Measurements from ENCODE around the gene KIF23.
"Not testable (repeated sequence)": the region's sequence is repeated elsewhere in the genome, so short reads cannot be mapped to it uniquely, and the experiment has no call there.

Gene KIF23
- 0.10 to 2.4 reads per million in 2 donors for total RNA-seq

DNA sequence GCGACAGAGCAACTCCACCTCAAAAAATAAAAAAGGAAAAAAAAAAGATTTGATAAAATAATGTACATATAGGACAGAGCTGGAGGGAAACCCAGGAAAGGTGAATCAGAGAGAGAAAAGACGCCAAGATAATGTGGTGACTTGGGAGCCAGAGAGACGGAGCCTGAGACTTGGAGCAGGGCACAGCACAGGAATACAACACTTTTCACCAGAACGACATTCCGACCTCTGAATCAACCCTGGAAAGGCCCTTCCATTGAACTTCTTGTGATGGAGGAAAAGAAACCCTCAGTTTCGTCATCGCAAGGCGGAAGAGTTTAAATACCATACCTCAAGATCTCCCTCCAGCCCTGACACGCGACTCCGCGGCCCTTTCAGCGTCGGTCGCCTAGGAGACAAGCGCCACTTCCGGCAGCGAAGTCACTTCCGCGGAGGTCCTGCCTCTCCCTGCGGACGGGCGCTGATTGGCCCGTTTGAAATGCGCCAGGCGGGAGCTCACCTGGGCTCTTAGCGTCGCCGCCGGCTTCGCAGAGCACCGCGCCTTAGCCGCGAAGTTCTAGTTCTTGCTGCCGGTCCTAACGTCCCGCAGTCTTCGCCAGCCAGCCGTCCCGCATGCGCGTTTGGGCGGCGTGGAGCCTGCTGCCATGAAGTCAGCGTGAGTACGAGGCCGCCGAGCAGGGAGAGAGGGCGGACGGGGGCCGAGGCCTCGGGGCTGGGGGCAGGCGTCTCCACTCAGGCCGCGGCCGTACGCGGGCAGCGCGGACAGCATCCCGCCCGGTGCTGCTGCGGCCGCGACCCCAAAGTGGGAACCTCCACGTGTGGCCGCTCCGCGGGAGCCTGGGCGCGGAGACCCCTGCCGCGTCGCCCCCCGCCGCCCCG is at the start of gene KIF23:
KIF23 (plus strand) TSS at position 528 of the 879 bp plus-strand sequence; CDS start at position 645, 117 bp downstream.
- peak; percentile 86 for DNase-seq

DNA sequence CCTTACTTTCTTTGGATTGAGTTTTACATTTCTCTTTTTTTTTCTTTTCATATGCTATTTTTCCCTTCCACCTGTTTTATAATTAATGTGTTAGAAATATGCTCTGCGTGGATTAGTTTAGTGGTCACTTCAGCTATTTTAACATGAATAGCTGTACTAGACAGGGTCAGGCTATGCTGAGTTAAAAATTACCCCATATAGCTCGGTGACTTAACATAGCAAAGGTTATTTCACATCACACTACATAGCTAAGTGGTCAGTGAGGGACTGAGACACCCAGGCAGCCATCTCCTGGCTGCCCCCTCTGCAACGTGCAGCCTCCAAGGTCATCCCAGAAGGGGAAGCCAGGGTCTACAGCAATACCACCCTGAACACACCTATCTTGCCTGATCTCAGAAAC is 46.9 kb upstream of the KIF23 start:
- DNase-seq = no peak

DNA sequence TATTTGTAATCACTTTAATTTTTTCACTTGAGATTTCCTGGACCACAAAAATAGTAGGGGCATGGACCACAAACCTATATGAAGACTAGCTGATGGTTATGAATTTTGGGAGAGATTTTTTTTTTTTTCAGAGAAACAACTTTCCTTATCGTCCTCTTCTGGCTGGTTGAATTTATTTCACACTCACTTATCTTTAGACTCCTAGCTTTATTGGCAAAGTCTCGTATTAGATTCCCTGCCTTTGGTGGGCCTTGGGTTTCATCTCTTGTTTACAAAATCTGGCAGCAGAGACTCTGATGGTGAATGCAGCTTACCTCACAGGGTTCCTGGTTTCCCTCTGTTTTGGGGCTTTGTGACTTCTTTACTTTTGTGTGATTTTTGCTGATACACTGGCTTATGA is 44.5 kb upstream of the KIF23 start:
- DNase-seq = no peak

- DNase-seq = no peak
Observed at GRCh38 chr15:69373406-69373805, 40.7 kb upstream of the KIF23 start.

DNA sequence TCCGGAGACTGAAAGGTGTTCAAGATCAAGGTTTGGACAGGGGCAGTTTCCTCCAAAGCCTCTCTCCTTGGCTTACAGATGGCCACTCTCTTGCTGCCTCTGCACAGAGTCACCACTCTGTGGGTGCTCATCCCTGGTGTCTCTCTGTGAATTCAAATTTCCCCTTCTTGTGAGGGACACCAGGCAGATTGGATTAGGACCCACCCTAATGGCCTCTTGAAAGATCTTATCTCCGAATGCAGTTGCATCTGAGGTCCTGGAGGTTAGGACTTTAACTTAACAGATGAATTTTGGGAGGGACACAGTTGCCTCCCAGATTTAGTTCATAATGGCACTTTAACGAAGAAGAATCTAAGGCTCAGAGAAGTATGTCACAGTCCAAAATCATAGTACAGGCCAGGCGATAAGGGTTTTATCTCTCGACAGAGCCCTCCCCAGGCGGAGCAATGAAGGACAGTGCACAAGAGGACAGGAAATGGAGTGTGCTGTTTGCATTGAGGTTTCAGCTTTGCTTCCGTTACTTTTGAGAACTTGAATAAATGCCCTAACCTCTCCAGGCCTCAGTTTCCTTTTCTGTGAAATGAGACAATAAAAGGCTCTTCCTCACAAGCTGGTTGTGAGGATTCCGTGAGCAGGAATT is 38.9 kb upstream of the KIF23 start:
- no peak for DNase-seq

- no peak for DNase-seq
Observed at GRCh38 chr15:69377216-69377970, 36.8 kb upstream of the KIF23 start.

GRCh38 chr15:69380100-69380725 is 33.9 kb upstream of the KIF23 start:
- DNase-seq = no peak

GRCh38 chr15:69380726-69381105 is 33.4 kb upstream of the KIF23 start:
- no peak for DNase-seq

DNA sequence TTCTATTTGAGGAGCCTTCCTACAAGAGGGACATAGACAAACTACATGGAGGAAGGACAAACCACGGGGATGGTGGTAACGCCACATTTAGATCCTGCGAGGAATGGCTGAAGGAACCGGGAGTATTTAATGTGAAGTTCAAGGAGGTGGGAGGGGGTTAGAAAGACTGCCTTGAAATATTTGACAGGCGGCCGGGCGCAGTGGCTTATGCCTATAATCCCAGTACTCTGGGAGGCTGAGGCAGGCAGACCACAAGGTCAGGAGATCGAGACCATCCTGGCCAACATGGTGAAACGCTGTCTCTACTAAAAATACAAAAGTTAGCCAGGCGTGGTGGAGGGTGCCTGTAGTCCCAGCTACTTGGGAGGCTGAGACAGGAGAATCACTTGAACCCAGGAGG is 32.0 kb upstream of the KIF23 start:
- DNase-seq = not testable (repeated sequence)

- not testable (repeated sequence) for DNase-seq
Observed at GRCh38 chr15:69384066-69384465, 30.1 kb upstream of the KIF23 start.

DNA sequence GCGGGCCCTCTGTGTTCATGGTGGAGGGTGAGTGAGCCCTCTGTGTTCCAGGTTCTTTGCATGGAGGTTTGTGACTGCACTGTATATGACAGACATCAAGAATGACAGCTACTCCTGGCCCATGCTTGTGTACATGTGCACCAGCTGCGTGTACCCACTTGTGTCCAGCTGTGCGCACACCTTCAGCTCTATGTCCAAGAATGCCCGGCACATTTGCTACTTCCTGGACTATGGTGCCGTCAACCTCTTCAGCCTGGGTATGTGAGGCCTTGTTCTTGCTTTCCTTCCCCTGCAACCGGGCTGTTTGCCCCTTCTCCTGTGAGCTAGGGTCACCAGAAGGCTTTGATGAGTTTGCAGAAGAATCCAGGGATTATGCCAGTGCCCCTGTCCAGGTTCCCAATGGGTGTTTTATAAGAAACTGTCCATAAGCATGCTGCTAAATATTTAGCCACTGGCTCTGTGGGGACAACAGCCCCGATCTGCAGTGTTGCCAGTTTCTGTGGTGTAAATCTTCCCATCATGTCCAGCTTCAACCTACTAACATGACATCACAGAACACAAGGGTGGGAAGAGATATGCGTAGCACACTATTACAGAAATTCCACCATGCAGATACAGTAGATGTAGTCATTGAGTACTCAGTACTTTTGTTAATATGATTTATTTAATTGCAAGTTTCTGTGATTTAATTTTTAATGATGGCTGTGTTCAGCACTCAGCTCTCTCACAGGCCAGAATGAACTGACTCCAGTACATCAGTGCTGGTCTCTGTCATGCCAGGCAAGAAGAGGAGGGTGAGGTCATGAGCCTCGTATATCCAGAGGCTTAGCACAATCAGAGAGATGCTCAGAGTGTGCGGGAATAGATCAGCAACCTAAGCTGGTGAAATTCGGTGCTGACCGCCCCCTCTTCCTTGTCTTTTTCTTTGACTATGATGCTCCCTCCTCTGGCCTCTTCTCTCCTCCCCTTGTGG is 29.2 kb upstream of the KIF23 start:
- no peak for DNase-seq

DNA sequence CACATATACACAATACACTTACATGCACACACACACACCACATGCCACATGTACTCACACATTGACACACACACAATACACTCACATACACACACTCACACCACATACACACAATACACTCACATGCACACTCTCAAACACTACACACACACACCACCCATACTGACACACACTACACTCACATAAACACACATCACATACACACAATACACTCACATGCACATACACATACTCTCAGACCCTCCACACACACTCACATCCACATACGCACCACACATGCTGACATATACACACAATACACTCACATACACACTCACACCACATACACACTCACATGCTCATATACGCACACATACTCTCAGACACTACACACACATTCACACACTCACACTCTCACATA is 28.3 kb upstream of the KIF23 start:
- no peak for DNase-seq

DNA sequence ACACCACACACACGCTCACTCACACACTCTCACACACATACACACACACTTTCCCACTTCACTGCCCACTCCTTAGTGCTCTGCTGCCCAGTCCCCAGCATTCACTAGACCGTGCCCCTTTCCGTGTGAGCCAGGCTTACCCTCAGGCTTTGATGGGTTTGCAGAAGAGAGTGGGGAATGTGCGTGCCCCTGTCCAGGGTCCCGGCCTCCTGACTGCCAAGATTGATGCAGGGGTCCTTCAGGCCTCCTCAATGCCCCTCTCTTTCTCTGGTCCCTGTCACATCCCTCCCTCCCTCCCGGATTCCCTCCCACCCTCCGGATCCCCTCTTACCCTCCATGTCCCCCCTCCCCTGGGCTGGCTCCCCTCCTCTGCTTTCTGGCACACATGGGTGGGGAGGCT is 27.9 kb upstream of the KIF23 start:
- no peak for DNase-seq

DNA sequence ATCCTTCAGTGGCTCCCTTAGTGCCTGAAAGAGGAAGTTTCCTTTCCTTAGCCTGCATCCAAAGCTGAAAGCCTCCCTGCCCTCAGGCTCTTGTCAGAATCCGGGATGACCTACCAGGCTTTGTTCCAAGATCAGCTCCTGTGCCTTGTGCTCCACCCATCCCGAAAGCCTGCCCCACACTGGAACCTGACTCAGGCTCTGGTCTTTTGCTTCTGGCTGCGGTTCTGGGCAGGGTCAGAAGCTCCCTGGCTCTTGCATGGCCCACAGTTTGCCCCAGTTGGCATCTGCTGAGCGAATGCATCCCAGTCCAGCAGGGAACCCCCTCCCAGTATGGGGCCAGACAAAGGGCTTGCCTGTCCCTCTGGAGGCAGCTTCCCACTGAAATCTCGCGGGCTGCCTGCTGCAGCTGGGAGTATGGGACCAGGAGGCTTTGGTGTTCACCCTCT is 25.9 kb upstream of the KIF23 start:
- DNase-seq = no peak

GRCh38 chr15:69389426-69389825 is 24.7 kb upstream of the KIF23 start:
- no peak for DNase-seq

DNA sequence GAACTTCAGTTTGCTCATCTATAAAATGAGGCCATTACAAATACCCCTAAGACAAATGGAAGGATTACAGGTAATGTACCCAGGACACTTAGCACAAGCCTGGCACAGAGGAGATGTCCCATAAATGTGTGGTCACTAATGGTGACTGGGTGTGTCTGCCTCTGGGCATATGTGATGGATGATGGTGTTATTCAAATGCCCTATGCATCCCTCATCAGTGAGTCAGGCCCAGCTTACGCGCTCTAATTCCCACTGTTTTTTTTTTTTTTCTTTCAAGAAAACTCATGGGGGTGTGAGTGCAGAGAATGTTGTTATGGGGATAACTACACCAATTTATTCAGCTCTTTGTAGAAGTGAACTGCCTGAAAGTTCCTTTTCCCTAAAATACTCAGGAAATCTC is 23.6 kb upstream of the KIF23 start:
- no peak for DNase-seq

DNA sequence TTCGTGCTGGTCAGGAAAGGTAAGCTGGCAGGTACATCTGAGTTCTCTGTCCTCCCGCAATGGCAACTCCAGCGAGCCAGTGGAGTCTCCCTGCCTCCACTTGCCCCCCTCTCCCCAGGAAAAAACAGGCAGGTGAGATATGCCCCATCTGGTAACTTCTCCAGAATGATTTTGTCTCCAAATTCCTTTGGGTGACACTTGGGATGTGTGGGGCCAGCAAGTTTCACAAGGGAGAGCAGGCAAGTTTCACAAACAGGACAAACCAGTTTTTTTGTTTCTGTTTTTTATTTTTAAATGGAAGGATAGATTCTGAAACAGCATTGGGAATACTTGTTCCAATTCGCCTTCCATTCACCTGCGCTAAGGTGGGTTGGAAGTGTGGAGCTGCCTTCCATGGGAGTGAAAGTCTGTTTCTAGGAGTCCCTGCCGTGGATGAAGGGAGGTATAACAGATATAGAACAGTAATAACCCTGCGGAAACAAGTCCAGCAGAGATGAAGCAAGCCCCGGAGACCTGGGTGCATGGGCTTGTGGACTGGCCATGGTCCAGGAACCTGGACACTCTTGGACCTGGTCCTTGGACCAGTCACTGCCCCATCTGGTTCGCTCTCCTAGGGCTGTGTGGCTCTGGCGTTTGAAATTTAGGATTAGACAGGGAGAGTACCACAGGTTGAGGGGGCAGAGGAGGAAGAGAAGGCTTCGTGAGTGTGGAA is 22.9 kb upstream of the KIF23 start:
- no peak for DNase-seq

GRCh38 chr15:69392352-69392751 is 21.8 kb upstream of the KIF23 start:
- no peak for DNase-seq

- no peak for DNase-seq
Observed at GRCh38 chr15:69393831-69394491, 20.2 kb upstream of the KIF23 start.

- DNase-seq = peak; percentile 40
Observed at GRCh38 chr15:69394556-69395282, 19.4 kb upstream of the KIF23 start.
